A549 (cell line): ENCODE results near the gene SPEF1.

ENCODE experiments used
- CEBPB ChIP-seq, 2 experiments: fragments of >200 bp in 1 of 2; sonication (Bioruptor Twin) in 1 of 2; formaldehyde crosslinking in 1 of 2; IDR thresholded peaks; 2 replicates each; pipeline ENCODE4 v1.6.1; 2012 to 2016
- E2F6 ChIP-seq: IDR thresholded peaks from 2 replicates; pipeline ENCODE4 v1.6.1; 2012; ENCODE audit warnings: low read depth, borderline replicate concordance
- KDM1A ChIP-seq: fragments of 200-600 bp; sonication (generic); IDR thresholded peaks from 2 replicates; pipeline ENCODE4 v1.6.1; 2016; ENCODE audit warnings: low read depth, mild to moderate bottlenecking
- RARB ChIP-seq: fragments of 250-450 bp; sonication (Bioruptor Pico); IDR thresholded peaks from 2 replicates; pipeline ENCODE4 v1.8.0; 2021; ENCODE audit warnings: mild to moderate bottlenecking, moderate library complexity
- TP53 ChIP-seq: fragments of 250-450 bp; sonication (Bioruptor Pico); IDR thresholded peaks from 2 replicates; pipeline ENCODE4 v1.5.0; 2021; ENCODE audit warnings: mild to moderate bottlenecking, moderate library complexity
- TF ChIP-seq, protein P1 (sequence below): fragments of >200 bp; sonication (Bioruptor Twin); formaldehyde crosslinking; IDR thresholded peaks from 3 replicates; pipeline ENCODE4 v1.5.1; 2016

GRCh38 chr20:3759884-3760283 is 21.4 kb downstream of the SPEF1 start:
- TF ChIP-seq CEBPB (IDR thresholded peaks at IDR 0.05) = no peak
- TF ChIP-seq RARB = no peak
- no peak for TF ChIP-seq KDM1A
- TF ChIP-seq, protein P1, sequence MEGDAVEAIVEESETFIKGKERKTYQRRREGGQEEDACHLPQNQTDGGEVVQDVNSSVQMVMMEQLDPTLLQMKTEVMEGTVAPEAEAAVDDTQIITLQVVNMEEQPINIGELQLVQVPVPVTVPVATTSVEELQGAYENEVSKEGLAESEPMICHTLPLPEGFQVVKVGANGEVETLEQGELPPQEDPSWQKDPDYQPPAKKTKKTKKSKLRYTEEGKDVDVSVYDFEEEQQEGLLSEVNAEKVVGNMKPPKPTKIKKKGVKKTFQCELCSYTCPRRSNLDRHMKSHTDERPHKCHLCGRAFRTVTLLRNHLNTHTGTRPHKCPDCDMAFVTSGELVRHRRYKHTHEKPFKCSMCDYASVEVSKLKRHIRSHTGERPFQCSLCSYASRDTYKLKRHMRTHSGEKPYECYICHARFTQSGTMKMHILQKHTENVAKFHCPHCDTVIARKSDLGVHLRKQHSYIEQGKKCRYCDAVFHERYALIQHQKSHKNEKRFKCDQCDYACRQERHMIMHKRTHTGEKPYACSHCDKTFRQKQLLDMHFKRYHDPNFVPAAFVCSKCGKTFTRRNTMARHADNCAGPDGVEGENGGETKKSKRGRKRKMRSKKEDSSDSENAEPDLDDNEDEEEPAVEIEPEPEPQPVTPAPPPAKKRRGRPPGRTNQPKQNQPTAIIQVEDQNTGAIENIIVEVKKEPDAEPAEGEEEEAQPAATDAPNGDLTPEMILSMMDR = no peak
- no peak for TF ChIP-seq TP53
- no peak for TF ChIP-seq E2F6
